Upper lobe of left lung (tissue), 4 donors: ENCODE results near the gene STK10.

Experiments used
- EP300 ChIP-seq, 4 donors: sonication (generic); formaldehyde crosslinking; IDR thresholded peaks; one replicate each; pipeline ENCODE4 v1.5.1; 2017; ENCODE audit warnings: antibody characterized with exemption in 4 of 4, control low read depth in 2 of 4
- POLR2A ChIP-seq, 4 donors: fragments of 450-650 bp; IDR thresholded peaks; one replicate each; pipeline ENCODE4 v1.5.1; 2016 to 2017; ENCODE audit warnings: antibody characterized with exemption in 4 of 4, mild to moderate bottlenecking in 2 of 4
- TF ChIP-seq, protein P1 (sequence below), 6 experiments: fragments of 450-650 bp in 4 of 6; fragments of 200-600 bp in 2 of 6; sonication (generic) in 2 of 6; IDR thresholded peaks; one replicate each; pipeline ENCODE4 v1.5.1; 2016 to 2019; ENCODE audit warnings: antibody characterized with exemption in 6 of 6

DNA sequence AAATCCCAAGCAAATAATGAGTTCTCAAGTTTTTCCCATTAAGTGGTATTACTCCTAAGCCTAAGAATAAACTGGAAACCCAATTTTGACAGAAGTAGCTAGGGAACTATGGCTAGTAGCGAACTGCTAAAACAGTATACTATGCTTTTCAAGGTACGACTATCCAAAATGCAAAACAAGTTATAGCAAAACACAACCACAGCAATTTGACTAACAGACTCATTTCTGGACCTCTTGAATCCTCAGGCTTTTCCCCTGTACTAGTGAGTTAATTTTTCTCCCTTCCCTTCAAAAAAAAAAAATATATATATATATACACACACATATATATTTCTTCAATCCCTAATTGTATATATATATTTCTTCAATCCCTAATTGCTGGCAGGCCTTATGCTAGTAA is 188.9 kb downstream of the STK10 start:
- TF ChIP-seq, protein P1, sequence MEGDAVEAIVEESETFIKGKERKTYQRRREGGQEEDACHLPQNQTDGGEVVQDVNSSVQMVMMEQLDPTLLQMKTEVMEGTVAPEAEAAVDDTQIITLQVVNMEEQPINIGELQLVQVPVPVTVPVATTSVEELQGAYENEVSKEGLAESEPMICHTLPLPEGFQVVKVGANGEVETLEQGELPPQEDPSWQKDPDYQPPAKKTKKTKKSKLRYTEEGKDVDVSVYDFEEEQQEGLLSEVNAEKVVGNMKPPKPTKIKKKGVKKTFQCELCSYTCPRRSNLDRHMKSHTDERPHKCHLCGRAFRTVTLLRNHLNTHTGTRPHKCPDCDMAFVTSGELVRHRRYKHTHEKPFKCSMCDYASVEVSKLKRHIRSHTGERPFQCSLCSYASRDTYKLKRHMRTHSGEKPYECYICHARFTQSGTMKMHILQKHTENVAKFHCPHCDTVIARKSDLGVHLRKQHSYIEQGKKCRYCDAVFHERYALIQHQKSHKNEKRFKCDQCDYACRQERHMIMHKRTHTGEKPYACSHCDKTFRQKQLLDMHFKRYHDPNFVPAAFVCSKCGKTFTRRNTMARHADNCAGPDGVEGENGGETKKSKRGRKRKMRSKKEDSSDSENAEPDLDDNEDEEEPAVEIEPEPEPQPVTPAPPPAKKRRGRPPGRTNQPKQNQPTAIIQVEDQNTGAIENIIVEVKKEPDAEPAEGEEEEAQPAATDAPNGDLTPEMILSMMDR (IDR thresholded peaks at IDR 0.05) = no peak
- no peak for TF ChIP-seq EP300 (IDR thresholded peaks at IDR 0.05)
- no peak for TF ChIP-seq POLR2A (IDR thresholded peaks at IDR 0.05)
